Measurements from ENCODE around the gene TRABD.
A peak's percentile ranks its signal among the peaks of the same experiment; 100 is the strongest.
"Not testable (repeated sequence)": the region's sequence is repeated elsewhere in the genome, so short reads cannot be mapped to it uniquely, and the experiment has no call there.

The TRABD gene, protein sequence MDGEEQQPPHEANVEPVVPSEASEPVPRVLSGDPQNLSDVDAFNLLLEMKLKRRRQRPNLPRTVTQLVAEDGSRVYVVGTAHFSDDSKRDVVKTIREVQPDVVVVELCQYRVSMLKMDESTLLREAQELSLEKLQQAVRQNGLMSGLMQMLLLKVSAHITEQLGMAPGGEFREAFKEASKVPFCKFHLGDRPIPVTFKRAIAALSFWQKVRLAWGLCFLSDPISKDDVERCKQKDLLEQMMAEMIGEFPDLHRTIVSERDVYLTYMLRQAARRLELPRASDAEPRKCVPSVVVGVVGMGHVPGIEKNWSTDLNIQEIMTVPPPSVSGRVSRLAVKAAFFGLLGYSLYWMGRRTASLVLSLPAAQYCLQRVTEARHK

DNA sequence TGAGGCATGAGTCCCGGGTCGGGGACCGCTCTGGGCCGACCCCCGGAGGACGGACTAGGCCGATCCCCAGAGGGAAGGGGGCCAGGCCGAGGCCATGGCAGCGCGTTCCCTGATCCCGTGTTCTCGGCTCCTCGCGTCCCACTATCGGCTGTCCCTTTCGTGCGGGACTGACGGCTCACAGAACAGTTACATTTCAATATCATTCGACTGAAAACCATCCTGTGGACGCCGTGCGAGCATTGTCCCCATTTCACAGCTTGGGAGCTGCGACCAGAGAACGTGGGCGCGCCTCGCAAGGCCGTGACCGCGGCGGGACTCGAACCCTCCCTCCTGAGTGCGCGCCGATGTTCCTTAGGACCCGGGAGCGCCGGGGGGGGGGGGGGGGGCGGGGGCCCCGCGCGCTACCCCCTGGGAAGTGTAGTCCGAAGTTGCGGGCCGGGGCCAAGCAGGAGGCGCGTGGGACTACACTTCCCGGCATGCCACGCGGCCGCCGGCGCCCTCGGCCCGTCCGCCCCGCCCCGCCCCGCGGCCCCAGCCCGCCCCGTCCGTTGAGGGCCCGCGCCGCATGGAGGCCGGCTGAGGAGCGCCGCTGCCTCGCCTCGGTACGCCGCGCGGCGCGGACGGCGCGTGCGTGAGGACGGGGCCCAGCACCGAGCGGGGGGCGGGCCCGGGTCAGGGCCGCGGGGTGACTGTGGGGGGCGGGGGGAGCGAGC, at the start of gene TRABD:
Gene TRABD, plus strand, starts transcription at position 539 of the 713 bp plus-strand sequence. CDS start 7,148 bp downstream, outside the sequence.
- DNase-seq (ENCODE audit: low read depth), result peak; percentile 78

DNA sequence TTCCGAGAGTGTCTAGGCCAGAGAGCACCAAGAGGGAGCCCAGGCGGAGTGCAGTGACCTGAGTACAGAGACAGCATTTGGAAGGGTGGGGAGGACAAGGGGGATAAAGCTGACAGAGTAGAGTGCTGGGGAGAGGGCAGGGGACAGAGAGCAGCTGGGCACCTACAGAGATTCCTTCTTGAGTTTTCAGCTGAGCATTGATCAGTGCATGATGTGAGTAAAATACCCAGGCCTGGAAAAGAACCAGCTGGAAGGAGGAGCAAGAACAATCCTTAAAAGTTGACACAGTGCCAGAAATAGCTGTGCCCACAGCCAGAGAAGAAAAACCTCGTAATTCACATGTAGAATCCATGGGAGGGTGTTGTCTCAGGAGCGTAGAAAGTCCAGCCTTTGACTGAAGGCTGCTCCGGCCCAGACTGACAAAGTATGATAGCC, 49.1 kb upstream of the TRABD start:
- DNase-seq (ENCODE audit: low read depth), result no peak

- DNase-seq (ENCODE audit: low read depth), result not testable (repeated sequence)
These were observed 48.4 kb upstream of the TRABD start for GRCh38 chr22:50137277-50137676.

DNA sequence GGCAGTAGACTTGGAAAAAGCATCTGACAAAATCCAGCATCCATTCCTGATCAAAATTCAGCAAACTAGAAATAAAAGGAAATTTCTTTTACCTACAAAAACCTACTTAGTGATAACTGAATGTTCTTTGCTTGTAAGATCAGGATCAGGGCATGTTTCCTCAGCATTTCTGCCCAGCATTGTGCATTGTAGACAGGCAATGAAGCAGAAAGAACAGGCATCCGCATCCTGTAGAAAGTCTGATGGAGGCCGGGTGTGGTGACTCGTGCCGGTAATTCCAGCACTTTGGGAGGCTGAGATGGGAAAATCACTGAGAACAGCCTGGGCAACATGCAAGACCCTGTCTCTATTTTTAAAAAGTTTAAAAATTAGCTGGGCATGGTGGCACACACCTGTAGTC, 47.7 kb upstream of the TRABD start:
- no peak for DNase-seq (ENCODE audit: low read depth)

DNA sequence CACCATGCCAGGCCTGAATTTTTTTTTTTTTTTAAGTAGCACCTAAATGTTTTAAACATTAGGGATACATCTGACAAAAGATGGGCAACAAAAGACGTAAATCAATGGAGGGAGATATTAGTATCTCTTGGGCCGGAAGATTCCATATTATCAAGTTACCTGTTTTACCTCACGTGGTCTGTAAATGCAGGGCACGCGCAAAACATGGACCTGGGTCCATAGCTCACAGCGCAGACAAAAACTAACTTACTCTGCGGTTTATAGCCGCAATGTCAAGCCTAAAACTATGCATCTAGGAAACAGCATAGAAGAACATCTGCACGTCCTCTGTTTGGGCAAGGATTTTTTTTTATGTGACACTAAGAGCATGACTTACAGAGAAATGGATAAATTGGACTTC, 46.7 kb upstream of the TRABD start:
- DNase-seq (ENCODE audit: low read depth), result no peak

DNA sequence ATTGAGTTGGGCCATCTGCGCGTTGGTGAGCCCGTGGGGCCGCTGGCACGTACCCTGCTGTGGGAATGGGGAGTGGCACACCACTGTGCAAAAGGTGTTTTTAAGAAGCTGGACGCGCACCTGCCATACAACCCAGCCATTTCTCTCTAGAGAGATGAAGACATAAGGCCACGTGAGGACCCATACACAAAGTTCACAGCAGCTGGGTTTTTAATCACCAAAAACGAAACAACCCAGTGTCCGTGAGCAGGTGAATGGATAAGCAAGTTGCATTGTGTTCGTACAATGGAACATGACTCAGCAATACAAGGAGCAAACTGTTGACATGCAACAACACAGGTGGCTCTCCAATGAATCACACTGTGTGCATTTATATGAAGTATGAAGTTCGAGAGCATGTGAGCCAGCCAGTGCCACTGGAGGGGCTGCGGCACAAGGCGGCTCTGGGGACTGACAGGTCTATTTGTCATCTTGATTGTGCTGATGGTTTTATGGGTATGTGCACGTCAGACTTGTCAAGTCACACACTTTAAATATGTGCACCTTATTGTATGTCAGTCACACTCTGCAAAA, 45.8 kb upstream of the TRABD start:
- DNase-seq (ENCODE audit: low read depth), result no peak

DNA sequence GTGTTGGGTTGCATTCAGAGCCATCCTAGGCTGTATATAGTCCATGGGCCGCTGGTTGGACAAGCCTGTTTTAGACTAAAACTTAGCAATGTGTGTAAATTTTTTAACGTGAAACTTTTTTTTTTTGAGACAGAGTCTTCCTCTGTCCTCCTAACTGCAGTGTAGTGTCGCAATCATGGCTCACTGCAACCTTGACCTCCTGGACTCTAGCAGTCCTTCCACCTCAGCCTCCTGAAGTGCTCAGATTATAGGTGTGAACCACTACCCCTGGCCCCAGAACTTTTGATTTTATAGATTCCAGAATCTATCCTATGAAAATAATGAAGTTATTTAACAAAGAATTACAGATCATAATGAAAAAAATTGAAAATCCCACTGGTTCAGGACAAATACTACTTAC, 45.1 kb upstream of the TRABD start:
- no peak for DNase-seq (ENCODE audit: low read depth)

- DNase-seq (ENCODE audit: low read depth), result no peak
These were observed 44.3 kb upstream of the TRABD start for GRCh38 chr22:50141462-50141861.

GRCh38 chr22:50141891-50142363, 43.8 kb upstream of the TRABD start:
- DNase-seq (ENCODE audit: low read depth), result no peak

DNA sequence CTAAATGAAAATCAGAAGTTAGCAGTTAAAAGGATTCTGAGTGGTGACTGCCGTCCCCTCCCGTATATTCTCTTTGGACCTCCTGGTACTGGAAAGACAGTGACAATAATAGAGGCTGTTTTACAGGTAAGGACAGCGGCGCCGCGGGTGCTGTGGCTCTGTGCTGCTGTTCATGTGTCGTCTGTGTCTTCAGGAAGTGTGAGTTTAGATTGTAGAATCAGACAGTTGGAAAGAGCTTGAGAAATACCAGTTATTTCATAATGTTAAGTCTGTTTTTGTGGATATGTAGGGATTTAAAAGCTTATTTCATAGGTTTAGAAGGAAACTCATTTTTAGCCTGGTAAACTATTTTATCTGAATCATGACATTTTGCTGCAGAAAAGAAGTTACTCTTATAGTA, 42.6 kb upstream of the TRABD start:
- no peak for DNase-seq (ENCODE audit: low read depth)

GRCh38 chr22:50144005-50144614, 41.6 kb upstream of the TRABD start:
- no peak for DNase-seq (ENCODE audit: low read depth)

DNA sequence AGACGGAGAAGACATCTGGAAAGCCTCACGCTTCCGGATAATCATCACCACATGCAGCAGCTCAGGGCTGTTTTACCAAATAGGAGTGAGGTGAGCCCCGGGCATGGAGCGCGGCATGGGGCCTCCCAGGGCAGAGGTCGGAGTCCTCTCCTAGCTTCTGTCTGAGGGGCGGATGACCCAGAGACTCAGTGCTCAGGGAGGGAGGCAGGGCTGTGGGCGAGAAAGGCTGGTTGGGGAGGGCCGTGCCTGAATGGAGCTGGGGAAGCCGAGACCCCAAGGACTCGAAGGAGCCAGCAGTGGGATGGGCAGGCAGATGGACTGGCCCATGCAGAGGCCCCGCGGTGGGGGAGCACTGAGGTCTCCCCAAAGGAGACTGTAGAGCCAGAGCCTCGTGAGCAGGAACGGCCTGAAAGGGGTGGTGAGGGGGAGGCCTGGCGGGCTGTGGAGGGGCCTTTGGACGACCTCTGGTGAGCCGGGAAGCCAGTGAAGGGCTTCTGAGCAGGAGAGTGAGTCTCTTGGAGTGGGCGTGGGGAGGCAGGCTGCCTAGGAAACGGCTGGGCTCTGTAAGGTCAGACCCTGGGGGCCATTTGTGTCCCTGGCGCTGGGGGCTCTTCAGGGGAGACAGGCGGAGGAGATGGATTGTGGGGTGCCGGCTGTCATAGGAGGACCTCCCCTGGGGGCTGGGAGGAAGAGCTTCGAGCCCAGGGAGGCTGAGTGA, 39.8 kb upstream of the TRABD start:
- DNase-seq (ENCODE audit: low read depth), result no peak

- DNase-seq (ENCODE audit: low read depth), result no peak
These were observed 39.1 kb upstream of the TRABD start for GRCh38 chr22:50146439-50147238.

DNA sequence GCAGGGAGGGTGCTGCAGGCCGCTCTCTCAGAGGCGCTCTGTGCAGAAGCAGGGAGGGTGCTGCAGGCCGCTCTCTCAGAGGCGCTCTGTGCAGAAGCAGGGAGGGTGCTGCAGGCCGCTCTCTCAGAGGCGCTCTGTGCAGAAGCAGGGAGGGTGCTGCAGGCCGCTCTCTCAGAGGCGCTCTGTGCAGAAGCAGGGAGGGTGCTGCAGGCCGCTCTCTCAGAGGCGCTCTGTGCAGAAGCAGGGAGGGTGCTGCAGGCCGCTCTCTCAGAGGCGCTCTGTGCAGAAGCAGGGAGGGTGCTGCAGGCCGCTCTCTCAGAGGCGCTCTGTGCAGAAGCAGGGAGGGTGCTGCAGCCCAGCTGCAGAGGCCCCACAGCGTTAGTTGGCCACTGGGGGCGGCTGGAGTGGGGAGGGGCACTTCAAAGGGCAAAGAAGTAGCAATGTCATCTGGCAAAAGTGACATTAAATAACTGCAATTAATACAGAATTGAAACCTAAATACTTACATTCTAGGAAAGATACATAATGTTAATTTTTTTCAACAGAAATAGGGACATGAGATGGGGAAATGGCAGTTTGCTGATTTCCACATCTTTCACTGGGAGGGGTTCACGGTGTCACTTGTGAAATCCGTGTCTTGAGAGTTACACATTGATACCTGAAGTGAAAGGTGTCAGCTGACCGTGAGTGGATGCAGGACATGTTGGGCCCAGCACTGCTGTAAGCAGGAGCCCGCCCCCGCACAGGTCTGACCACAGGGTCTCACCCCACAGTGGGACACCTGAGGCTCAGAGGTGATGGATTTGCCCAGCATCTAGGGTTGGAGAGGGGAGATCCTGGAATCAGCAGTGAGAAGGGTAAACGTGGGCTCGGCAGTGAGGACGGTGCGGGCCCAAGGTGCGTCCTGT, 38.2 kb upstream of the TRABD start:
- DNase-seq (ENCODE audit: low read depth), result not testable (repeated sequence)

- DNase-seq (ENCODE audit: low read depth), result no peak
These were observed 37.6 kb upstream of the TRABD start for GRCh38 chr22:50148166-50148500.

- DNase-seq (ENCODE audit: low read depth), result peak; percentile 58
These were observed 36.6 kb upstream of the TRABD start for GRCh38 chr22:50148991-50149721.

GRCh38 chr22:50150161-50151129, 35.3 kb upstream of the TRABD start:
- DNase-seq (ENCODE audit: low read depth), result no peak

All from activated gamma-delta T cell treated with anti-CD3 and anti-CD28 coated beads, Interleukin-2, amount 50 U/mL, for 16 hours (primary cell).